GM23338 (cell line): Measurements from ENCODE around the gene PSMD11. TPM values are rescaled to one million over a fixed set of nuclear protein-coding genes. Genes with fewer than 3 reads are reported as not detected.

Experiments
- CREB1 ChIP-seq: fragments of 250-450 bp; sonication (Bioruptor Pico); IDR thresholded peaks from 2 replicates; pipeline ENCODE4 v1.5.0; 2020; ENCODE audit warnings: low read depth, mild to moderate bottlenecking, moderate library complexity
- ETS1 ChIP-seq: IDR thresholded peaks from 2 replicates; pipeline ENCODE4 v1.6.1; 2016; ENCODE audit warnings: antibody characterized with exemption
- NANOG ChIP-seq: IDR thresholded peaks from 2 replicates; pipeline ENCODE4 v1.6.1; 2016; ENCODE audit warnings: antibody characterized with exemption, borderline replicate concordance
- REST ChIP-seq: IDR thresholded peaks from one replicate; pipeline ENCODE4 v1.6.1; 2018; ENCODE audit warnings: antibody characterized with exemption; ENCODE audit not compliant: unreplicated experiment
- ZNF462 ChIP-seq: fragments of 250-450 bp; sonication (Bioruptor Pico); IDR thresholded peaks from 2 replicates; pipeline ENCODE4 v1.5.0; 2020; ENCODE audit warnings: mild to moderate bottlenecking, moderate library complexity
- polyA plus RNA-seq: library from polyadenylated mRNA; unstranded; fragments of >200 nt; fragmentation: Nextera tagmentation; extraction: Ambion mirVana; gene quantifications from 2 replicates; pipeline ENCODE4 v1.2.1, GENCODE V29; 2016
- total RNA-seq: library from RNA; depleted of rRNA; stranded (reverse); fragments of >200 nt; shearing (Covaris generic); gene quantifications from 2 replicates; pipeline ENCODE4 v1.2.3, GENCODE V29; 2014

PSMD11 gene
- total and polyA plus RNA-seq, 2 experiments from 2014 or later, result 180 to 360 TPM

GRCh38 chr17:32502710-32503109 is 58.4 kb downstream of the PSMD11 start (continued):
- TF ChIP-seq ZNF462 (CRISPR knock-in tag) (no peak), ETS1 (no peak), CREB1 (CRISPR knock-in tag) (no peak), REST (no peak), NANOG (no peak)
